Fibroblast of lung (primary cell): ENCODE data around the gene ULK3.

ENCODE experiments used
- EZH2 ChIP-seq: IDR thresholded peaks from 2 replicates; pipeline ENCODE4 v1.5.1; 2012; ENCODE audit warnings: low read length, control low read depth, mild to moderate bottlenecking; ENCODE audit errors: missing control alignments
- TF ChIP-seq, protein P1 (sequence below), 2 donors: IDR thresholded peaks in 1 of 2; conservative IDR thresholded peaks in 1 of 2; 1 replicate in 1 of 2; 2 replicates in 1 of 2; pipeline ENCODE4 v1.5.1; 2011 to 2012; ENCODE audit warnings: low read length in 2 of 2, control low read depth in 1 of 2, inconsistent platforms in 1 of 2, low read depth in 1 of 2, mild to moderate bottlenecking in 1 of 2

DNA sequence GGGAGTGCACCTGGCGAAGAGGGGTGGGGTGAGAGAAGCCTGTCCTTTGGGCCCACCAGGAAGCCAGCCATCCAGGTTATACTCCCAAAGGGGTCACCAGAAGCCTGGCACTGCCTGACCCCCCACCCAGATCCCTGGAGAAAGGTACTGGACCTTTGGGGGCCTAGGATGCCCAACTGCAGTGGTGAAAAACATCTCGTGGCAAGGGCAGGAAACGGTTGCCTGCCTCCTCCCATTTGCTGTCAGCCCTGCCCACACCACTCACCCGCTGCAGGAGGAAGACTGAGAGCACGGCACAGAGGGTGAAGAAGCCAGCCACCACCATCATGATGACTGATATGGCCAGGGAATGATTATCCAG lies 2.2 kb upstream of the ULK3 start:
- TF ChIP-seq, protein P1, sequence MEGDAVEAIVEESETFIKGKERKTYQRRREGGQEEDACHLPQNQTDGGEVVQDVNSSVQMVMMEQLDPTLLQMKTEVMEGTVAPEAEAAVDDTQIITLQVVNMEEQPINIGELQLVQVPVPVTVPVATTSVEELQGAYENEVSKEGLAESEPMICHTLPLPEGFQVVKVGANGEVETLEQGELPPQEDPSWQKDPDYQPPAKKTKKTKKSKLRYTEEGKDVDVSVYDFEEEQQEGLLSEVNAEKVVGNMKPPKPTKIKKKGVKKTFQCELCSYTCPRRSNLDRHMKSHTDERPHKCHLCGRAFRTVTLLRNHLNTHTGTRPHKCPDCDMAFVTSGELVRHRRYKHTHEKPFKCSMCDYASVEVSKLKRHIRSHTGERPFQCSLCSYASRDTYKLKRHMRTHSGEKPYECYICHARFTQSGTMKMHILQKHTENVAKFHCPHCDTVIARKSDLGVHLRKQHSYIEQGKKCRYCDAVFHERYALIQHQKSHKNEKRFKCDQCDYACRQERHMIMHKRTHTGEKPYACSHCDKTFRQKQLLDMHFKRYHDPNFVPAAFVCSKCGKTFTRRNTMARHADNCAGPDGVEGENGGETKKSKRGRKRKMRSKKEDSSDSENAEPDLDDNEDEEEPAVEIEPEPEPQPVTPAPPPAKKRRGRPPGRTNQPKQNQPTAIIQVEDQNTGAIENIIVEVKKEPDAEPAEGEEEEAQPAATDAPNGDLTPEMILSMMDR (conservative IDR thresholded peaks at IDR 0.05 in 1 of 2, IDR thresholded peaks at IDR 0.05 in 1 of 2; ENCODE audit: low read depth in 1 of 2, low read length in 2 of 2) = no peak
- TF ChIP-seq EZH2 = no peak
